Activated T-helper 1 cell treated with anti-CD3 and anti-CD28 coated beads, Interleukin-12 subunit alpha, Interleukin-12 subunit beta, Interleukin-2, Interleukin-4 antibody, amounts not matched to agents 30 ng/mL and 10 ng/mL and 1 ng/mL, durations not matched to agents 14 hours and 24 hours and 36 hours (primary cell): Measurements from ENCODE around the gene KRTAP20-4. TPM values are rescaled to one million over a fixed set of nuclear protein-coding genes. Genes with fewer than 3 reads are reported as not detected.
A peak's percentile ranks its signal among the peaks of the same experiment; 100 is the strongest.

Experiments
- DNase-seq: peaks from one replicate; pipeline ENCODE4 v3.0.0; 2021; ENCODE audit warnings: low spot score
- H3K27ac Mint-ChIP-seq: one replicate; pipeline ENCODE4 v1.8.0; 2021; ENCODE audit warnings: mild to moderate bottlenecking, mixed read lengths
- H3K27me3 Mint-ChIP-seq: one replicate; pipeline ENCODE4 v1.8.0; 2022; ENCODE audit warnings: mild to moderate bottlenecking, moderate library complexity, mixed read lengths; ENCODE audit not compliant: insufficient read depth
- H3K36me3 Mint-ChIP-seq: one replicate; pipeline ENCODE4 v1.8.0; 2021; ENCODE audit warnings: low read depth, mixed read lengths
- H3K4me1 Mint-ChIP-seq: one replicate; pipeline ENCODE4 v1.8.0; 2021; ENCODE audit warnings: low read depth, mixed read lengths
- H3K4me3 Mint-ChIP-seq: one replicate; pipeline ENCODE4 v1.8.0; 2021; ENCODE audit warnings: mild to moderate bottlenecking, moderate library complexity, mixed read lengths
- H3K9me3 Mint-ChIP-seq: one replicate; pipeline ENCODE4 v1.8.0; 2021; ENCODE audit warnings: mixed read lengths
- intact Hi-C: fragments of 100-400 bp; cut with micrococcal nuclease; formaldehyde crosslinking; loops from one replicate; pipeline ENCODE4 v1.15.1; 2024
- total RNA-seq: library from RNA; stranded (reverse); gene quantifications from 2 replicates; pipeline ENCODE4 v1.2.3, GENCODE V29; 2022

Gene KRTAP20-4
- total RNA-seq: not detected in 2 replicates

- Mint-ChIP-seq H3K4me3 (no peak within 1 kb of the TSS), H3K27me3 (no peaks in the 10 kb centered on the region), H3K27ac (no peak within 1 kb of the TSS), H3K9me3 (no peaks in the 10 kb centered on the region), H3K4me1 (no peaks in the 10 kb centered on the region), H3K36me3 (no peaks in the 10 kb centered on the region)
- no peak for DNase-seq
- intact Hi-C loops: no loop called here
Observed at GRCh38 chr21:30620522-30620921, at the start of gene KRTAP20-4. KRTAP20-4 (plus strand) TSS chr21:30620627.

GRCh38 chr21:30577766-30578165 lies 42.7 kb upstream of the KRTAP20-4 start:
- Mint-ChIP-seq H3K4me1 (no peaks in the 10 kb centered on the region), H3K36me3 (no peaks in the 10 kb centered on the region), H3K9me3 (no peaks in the 10 kb centered on the region), H3K4me3 (no peak overlapping the region), H3K27ac (no peak overlapping the region), H3K27me3 (no peaks in the 10 kb centered on the region)
- intact Hi-C loops: no loop called here
- DNase-seq: no peak

GRCh38 chr21:30579346-30579745 lies 41.1 kb upstream of the KRTAP20-4 start:
- H3K27me3 Mint-ChIP-seq: no peaks in the 10 kb centered on the region
- no peak overlapping the region for H3K4me3 Mint-ChIP-seq
- H3K36me3 Mint-ChIP-seq: no peaks in the 10 kb centered on the region
- DNase-seq: no peak
- H3K4me1 Mint-ChIP-seq: no peaks in the 10 kb centered on the region
- intact Hi-C loops: no loop called here
- H3K27ac Mint-ChIP-seq: no peak overlapping the region
- H3K9me3 Mint-ChIP-seq: no peaks in the 10 kb centered on the region

GRCh38 chr21:30580132-30580531 lies 40.3 kb upstream of the KRTAP20-4 start:
- Mint-ChIP-seq H3K27me3 (no peaks in the 10 kb centered on the region), H3K27ac (no peak overlapping the region), H3K9me3 (no peaks in the 10 kb centered on the region), H3K4me3 (no peak overlapping the region), H3K4me1 (no peaks in the 10 kb centered on the region), H3K36me3 (no peaks in the 10 kb centered on the region)
- intact Hi-C loops: no loop called here
- no peak for DNase-seq

- Mint-ChIP-seq H3K4me1 (no peaks in the 10 kb centered on the region), H3K27me3 (no peaks in the 10 kb centered on the region), H3K27ac (no peak overlapping the region)
Observed at GRCh38 chr21:30582870-30583269, 37.6 kb upstream of the KRTAP20-4 start.

GRCh38 chr21:30590297-30590696 lies 30.1 kb upstream of the KRTAP20-4 start, which contains the start of gene KRTAP22-2:
KRTAP22-2 (minus strand) TSS chr21:30590397.
- intact Hi-C loops: no loop called here
- H3K4me1 Mint-ChIP-seq: no peaks in the 10 kb centered on the region
- H3K36me3 Mint-ChIP-seq: no peaks in the 10 kb centered on the region
- H3K27me3 Mint-ChIP-seq: no peaks in the 10 kb centered on the region
- no peaks in the 10 kb centered on the region for H3K9me3 Mint-ChIP-seq
- no peak for DNase-seq
- H3K4me3 Mint-ChIP-seq: no peak within 1 kb of the TSS
- no peak within 1 kb of the TSS for H3K27ac Mint-ChIP-seq

More at GRCh38 chr21:30582870-30583269, 37.6 kb upstream of the KRTAP20-4 start:
- Mint-ChIP-seq H3K9me3 (no peaks in the 10 kb centered on the region), H3K36me3 (no peaks in the 10 kb centered on the region), H3K4me3 (no peak overlapping the region)
- intact Hi-C loops: no loop called here
- DNase-seq: no peak

GRCh38 chr21:30592140-30592539 lies 28.3 kb upstream of the KRTAP20-4 start, which contains the start of gene KRTAP6-3:
KRTAP6-3 (plus strand) TSS chr21:30592440; CDS start chr21:30592446, 6 bp downstream.
- intact Hi-C loops: no loop called here
- no peak within 1 kb of the TSS for H3K27ac Mint-ChIP-seq
- no peak for DNase-seq
- H3K36me3 Mint-ChIP-seq: no peaks in the 10 kb centered on the region
- no peaks in the 10 kb centered on the region for H3K9me3 Mint-ChIP-seq
- no peak within 1 kb of the TSS for H3K4me3 Mint-ChIP-seq
- H3K27me3 Mint-ChIP-seq: no peaks in the 10 kb centered on the region
- H3K4me1 Mint-ChIP-seq: no peaks in the 10 kb centered on the region

GRCh38 chr21:30598802-30599201 lies 21.6 kb upstream of the KRTAP20-4 start, which contains the start of gene KRTAP6-2:
KRTAP6-2 (minus strand) TSS chr21:30598902; CDS start chr21:30598874, 28 bp downstream.
- H3K27me3 Mint-ChIP-seq: no peaks in the 10 kb centered on the region
- DNase-seq: no peak
- no peaks in the 10 kb centered on the region for H3K36me3 Mint-ChIP-seq
- H3K4me3 Mint-ChIP-seq: no peak within 1 kb of the TSS
- peaks cover 5% of the 10 kb centered on the region for H3K9me3 Mint-ChIP-seq
- intact Hi-C loops: no loop called here
- no peak within 1 kb of the TSS for H3K27ac Mint-ChIP-seq
- no peaks in the 10 kb centered on the region for H3K4me1 Mint-ChIP-seq

- no peak within 1 kb of the TSS for H3K27ac Mint-ChIP-seq
- H3K4me3 Mint-ChIP-seq: no peak within 1 kb of the TSS
- no peak for DNase-seq
- intact Hi-C loops: no loop called here
- peaks cover 5% of the 10 kb centered on the region for H3K9me3 Mint-ChIP-seq
- H3K27me3 Mint-ChIP-seq: no peaks in the 10 kb centered on the region
- no peaks in the 10 kb centered on the region for H3K4me1 Mint-ChIP-seq
- no peaks in the 10 kb centered on the region for H3K36me3 Mint-ChIP-seq
Observed at GRCh38 chr21:30600787-30601186, 19.6 kb upstream of the KRTAP20-4 start, which contains the start of gene KRTAP22-1. KRTAP22-1 (plus strand) TSS chr21:30601087.

GRCh38 chr21:30605968-30606367 lies 14.5 kb upstream of the KRTAP20-4 start:
- no peak for DNase-seq
- Mint-ChIP-seq H3K4me1 (no peaks in the 10 kb centered on the region), H3K4me3 (no peak overlapping the region), H3K27ac (no peak overlapping the region), H3K36me3 (no peaks in the 10 kb centered on the region), H3K9me3 (peaks cover 8% of the 10 kb centered on the region), H3K27me3 (no peaks in the 10 kb centered on the region)
- intact Hi-C loops: no loop called here

GRCh38 chr21:30612132-30612531 lies 8.3 kb upstream of the KRTAP20-4 start:
- Mint-ChIP-seq H3K4me1 (no peaks in the 10 kb centered on the region), H3K36me3 (no peaks in the 10 kb centered on the region)
- intact Hi-C loops: no loop called here

GRCh38 chr21:30613836-30614235 lies 6.6 kb upstream of the KRTAP20-4 start, which contains the start of gene KRTAP6-1:
KRTAP6-1 (minus strand) TSS chr21:30613930; CDS start chr21:30613904, 26 bp downstream.
- peaks cover under 1% of the 10 kb centered on the region for H3K9me3 Mint-ChIP-seq
- no peaks in the 10 kb centered on the region for H3K4me1 Mint-ChIP-seq
- no peaks in the 10 kb centered on the region for H3K36me3 Mint-ChIP-seq
- no peak within 1 kb of the TSS for H3K4me3 Mint-ChIP-seq
- no peaks in the 10 kb centered on the region for H3K27me3 Mint-ChIP-seq
- H3K27ac Mint-ChIP-seq: no peak within 1 kb of the TSS
- no peak for DNase-seq
- intact Hi-C loops: no loop called here

More at GRCh38 chr21:30612132-30612531, 8.3 kb upstream of the KRTAP20-4 start:
- Mint-ChIP-seq H3K9me3 (peaks cover 3% of the 10 kb centered on the region), H3K27me3 (no peaks in the 10 kb centered on the region), H3K4me3 (no peak overlapping the region), H3K27ac (no peak overlapping the region)
- no peak for DNase-seq

- no peaks in the 10 kb centered on the region for H3K27me3 Mint-ChIP-seq
- no peaks in the 10 kb centered on the region for H3K36me3 Mint-ChIP-seq
- intact Hi-C loops: no loop called here
- H3K9me3 Mint-ChIP-seq: no peaks in the 10 kb centered on the region
- H3K4me1 Mint-ChIP-seq: no peaks in the 10 kb centered on the region
- no peak for DNase-seq
- no peak overlapping the region for H3K27ac Mint-ChIP-seq
- no peak overlapping the region for H3K4me3 Mint-ChIP-seq
Observed at GRCh38 chr21:30615199-30615598, 5.2 kb upstream of the KRTAP20-4 start.

- H3K4me1 Mint-ChIP-seq: no peaks in the 10 kb centered on the region
- DNase-seq: no peak
- intact Hi-C loops: no loop called here
- no peaks in the 10 kb centered on the region for H3K9me3 Mint-ChIP-seq
- no peaks in the 10 kb centered on the region for H3K27me3 Mint-ChIP-seq
- peak within 1 kb of the TSS; percentile 29 for H3K27ac Mint-ChIP-seq
- no peaks in the 10 kb centered on the region for H3K36me3 Mint-ChIP-seq
- H3K4me3 Mint-ChIP-seq: no peak within 1 kb of the TSS
Observed at GRCh38 chr21:30616125-30616524, 4.3 kb upstream of the KRTAP20-4 start, which contains the start of gene KRTAP20-1. KRTAP20-1 (plus strand) TSS chr21:30616425; CDS start chr21:30616455, 30 bp downstream.
